Measurements from ENCODE around the gene NCAN.
"Not testable (repeated sequence)": the region's sequence is repeated elsewhere in the genome, so short reads cannot be mapped to it uniquely, and the experiment has no call there.

The NCAN gene

DNA sequence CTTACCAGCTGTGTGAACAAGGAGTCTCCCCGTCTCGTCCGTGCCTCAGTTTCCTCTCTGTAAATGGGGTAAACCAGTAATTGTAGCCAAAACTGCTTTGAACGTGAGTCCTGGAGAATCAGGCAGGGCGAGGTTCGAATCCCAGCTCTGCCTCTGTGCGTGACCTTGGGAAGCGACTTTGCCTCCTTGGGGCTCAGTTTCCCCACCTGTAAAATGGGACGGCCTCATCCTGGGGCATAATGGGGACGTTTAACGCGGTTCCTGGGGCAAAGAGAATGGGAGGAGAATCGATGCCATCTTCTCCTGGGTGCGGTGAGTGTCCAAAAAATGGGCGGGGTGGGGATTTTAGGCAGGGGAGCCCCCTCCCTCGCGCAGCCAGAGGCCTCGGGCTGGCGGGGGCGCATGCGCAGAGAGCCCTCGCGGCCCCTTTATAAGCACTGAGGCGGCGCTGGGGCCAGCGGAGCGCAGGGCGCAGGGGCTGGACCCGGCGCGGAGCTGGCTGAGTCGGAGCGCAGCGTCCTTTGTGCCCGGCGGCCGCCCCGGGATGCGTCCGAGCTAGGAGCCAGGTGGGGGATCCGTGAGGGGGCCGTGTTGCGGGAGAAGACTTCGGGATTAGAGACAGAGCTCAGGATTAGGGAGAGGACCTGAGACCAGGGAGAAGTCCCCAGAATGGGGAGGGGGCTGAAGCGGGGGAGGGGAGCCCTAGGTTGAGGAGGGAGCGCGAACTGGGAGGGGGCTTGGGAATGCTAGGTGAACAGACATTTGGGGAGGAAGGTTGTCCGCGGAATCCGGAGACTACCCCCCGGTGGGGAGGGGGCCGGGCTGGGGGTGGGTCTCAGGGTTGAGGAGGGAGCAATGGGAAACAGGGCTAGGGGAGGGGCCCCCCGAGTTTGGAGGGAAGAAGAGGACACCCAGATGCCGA, at the start of gene NCAN:
TSS of gene NCAN (plus strand) at position 460 of the 922 bp plus-strand sequence. CDS start 4,996 bp downstream, outside the sequence.
- DNase-seq (ENCODE audit: low spot score), result no peak

DNA sequence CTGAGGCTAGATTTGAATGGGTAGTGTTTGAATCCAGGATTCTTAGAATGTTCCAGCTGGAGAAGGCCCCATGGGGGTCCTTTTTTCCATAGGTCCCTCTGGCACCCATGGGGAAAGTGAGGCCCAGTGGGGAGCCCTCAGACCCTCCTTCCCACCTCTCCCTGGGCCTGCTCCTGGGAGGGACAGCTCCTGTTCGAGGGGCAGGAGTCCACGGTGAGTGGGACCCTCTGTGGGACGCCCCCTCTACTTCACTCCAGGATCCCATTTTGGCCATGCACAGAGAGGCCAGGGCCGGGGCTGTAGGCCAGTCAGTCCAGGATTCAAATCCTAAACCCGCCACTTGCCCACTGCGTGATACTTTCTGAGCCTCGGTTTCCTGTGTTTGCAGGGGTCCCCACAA, 49.3 kb upstream of the NCAN start:
- DNase-seq (ENCODE audit: low spot score), result no peak

DNA sequence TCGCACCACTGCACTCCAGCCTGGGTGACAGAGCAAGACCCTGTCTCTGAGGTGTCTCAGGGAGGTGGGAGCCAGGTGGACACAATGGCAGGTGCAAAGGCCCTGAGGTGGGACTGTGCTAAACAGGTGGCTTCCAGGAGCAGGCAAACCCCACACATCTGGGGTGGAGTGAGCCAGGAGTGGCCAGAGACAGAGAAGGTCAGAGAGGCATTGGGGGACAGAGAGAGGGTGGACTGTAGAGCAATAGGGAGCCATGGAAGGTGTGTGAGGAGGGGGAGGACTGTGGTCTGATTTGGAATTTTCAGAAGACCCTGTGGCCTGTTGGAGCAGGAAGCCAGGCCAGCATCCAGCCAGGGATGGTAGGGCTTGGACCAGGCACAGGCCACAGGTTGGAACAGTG, 46.4 kb upstream of the NCAN start:
- DNase-seq (ENCODE audit: low spot score), result no peak

DNA sequence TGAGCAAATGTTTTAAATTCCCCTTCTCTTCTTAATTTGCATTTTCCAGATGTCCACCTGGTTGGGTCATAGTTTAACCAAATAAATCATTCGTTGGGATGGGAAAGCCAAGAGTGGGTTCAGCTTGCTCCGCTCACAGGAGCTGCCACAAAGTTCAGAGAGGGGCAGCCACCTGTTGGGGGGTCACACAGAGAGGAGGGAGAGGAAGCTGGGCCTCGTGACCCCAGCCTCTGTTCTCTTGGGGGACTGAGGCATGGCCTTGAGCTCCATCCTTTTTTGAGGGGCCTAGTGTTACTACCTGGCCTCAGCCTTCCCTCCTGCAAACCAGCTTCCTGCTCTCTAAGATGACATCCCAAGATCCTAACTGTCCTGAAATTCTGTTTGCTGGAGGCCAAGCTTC, 44.1 kb upstream of the NCAN start:
- DNase-seq (ENCODE audit: low spot score), result no peak

DNA sequence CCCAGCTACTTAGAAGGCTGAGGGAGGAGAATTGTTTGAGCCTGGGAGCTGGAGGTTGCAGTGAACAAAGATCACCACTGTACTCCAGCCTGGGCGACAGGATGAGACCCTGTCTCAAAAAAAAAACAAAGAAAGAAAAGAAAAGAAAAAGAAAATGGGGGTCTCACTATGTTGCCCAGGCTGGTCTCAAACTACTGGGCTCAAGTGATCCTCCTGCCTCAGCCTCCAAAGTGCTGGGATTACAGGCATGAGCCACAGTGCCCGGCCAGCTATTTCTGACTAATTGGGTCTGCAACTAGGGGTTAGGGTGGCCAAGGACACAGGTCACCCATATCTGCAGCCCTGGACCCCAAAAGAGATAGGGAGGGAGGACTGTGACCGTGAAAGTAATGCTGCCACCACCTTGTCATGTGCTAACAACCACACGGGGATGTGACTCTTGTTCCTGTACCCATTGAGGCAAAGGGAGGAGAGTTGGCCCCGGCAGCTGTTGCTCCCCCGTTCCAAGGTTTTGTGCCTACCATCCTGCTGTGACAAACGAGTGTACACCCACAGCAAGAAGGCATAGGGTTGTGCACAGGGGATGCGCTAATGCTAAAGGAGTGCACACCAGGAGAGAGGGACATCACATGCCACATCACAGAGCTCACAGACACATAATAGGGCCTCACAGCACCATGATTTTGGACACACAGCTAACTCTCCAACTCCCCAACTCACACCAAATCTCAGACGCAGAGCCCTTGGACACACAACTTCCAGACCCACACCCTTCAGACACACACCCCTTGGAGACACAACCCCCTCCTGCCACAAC, 42.3 kb upstream of the NCAN start:
- DNase-seq (ENCODE audit: low spot score), result no peak

DNA sequence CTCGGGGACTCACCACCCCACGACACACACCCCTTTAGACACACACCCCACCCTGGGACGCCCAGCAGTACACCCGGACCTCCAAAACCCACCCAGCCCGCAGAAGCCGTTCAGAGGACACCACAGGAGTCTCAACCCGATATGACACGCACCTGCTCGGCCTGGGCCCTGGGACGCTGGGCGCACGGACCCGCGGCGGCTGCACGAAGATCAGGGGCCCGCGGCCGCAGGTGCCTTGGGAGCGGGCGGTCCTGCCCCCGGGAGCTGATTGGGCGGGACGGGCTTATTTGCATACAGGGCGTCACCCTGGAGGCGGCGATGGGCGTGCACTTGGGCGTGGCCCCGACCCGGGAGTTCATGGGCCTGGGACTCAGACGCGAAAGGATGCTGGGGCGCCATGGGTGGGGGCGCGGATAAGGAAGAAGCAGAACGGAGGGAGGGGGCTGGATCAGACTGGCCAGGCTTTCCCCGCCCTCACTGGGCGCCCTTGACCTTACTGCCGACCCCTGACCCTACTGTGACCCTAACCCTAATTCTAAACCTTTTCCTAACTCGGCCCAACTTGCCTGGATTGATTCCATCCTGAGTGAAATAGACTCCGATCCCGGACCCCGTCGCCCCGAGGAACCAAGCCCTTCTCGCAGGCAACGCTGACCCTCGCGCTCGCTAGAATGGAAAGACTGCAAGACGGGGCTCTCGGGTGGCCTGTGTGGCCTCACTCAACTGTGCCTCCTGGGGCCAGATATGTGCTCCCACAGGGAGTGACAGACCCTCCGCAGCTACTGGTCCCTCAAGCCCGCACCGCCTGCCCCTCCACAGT, 41.5 kb upstream of the NCAN start, which contains the start of gene MEF2B:
TSS of gene MEF2B (minus strand) at position 211 of the 820 bp plus-strand sequence. CDS start 19,528 bp downstream, outside the sequence.
- no peak for DNase-seq (ENCODE audit: low spot score)

DNA sequence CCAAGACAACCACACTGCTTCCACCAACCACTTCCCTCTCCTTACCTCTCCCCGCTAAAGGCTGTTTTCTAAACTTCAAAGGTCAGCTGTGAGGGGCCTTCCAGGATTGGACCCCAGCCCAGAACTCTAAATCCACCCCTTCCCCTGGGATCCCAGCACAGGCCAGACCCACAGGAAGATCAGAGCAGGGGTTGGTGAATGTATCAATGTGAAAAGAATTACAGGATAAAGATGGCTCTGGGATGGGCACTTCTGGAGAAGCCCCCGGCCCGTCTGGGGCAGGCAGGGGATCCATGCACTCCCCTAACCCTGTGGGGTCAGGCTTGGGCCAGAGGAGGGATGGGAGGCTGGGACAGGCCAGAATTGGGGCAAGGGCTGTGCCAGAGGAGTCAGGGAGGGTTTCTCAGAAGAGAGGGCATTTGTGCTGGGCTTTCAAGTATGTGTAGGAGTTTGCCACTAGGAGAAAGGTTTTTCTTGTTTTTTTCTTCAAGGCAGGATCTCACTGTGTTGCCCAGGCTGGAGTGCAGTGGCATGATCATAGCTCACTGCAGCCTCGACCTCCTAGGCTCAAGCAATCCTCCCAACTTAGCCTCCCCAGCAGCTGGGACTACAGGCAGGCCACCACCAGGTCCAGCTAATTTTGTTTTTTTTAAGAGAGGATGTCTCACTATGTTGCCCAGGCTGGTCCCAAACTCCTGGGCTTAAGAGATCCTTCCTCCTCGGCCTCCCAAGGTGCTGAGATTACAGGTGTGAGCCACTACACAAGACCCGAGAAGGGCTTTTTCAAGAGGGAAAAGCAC, 40.7 kb upstream of the NCAN start:
- no peak for DNase-seq (ENCODE audit: low spot score)

DNA sequence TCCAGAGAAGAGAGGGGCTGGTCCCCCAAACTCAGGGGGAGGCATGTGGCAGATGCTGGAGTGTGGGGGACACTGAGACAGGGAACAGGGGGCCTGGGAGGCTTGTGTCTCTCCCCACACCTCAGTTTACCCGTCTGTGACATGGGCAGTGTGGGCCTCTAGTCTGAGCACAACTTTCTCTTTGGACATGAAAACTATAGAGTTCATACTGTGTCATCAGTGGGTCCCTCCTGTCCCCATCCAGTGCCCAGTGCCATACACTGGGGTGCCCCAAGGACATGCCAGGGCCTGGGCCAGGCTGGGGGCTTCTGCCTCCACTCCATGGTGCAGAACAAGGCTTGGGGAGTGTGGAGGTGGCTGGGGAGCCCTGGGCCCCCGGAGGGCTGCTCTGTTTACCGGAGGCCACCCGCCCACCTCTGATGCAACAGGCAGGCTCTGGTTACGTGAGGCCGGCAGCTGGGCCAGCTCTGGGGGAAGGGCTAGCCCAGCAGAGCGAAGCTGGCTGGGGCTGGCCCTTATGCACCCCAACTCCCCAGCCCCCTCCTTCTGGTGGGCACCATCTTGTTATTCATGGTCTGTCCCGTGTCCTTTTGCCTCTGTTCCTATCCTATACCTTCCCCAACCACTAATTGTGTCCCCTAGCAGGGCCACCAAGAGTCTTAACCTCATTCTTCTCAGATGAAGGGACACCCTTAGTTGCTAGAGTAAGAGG, 39.8 kb upstream of the NCAN start:
- DNase-seq (ENCODE audit: low spot score), result no peak

DNA sequence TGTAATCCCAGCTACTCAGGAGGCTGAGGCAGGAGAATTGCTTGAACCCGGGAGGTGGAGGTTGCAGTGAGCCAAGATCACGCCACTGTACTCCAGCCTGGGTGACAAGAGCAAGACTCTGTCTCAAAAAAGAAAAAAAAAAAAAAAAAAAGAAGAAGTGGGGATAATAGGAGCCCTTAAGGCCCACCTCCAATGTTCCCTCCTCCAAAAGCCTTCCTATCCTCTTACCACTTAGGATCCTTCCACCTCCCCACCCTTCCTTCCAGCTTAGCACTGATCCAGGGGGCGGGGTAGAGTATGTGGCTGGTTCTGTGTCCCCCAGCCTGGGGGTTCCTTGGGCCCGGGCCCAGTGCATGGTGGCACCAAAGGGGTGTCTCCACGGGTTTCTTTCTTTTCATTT, 38.5 kb upstream of the NCAN start:
- DNase-seq (ENCODE audit: low spot score), result not testable (repeated sequence)

DNA sequence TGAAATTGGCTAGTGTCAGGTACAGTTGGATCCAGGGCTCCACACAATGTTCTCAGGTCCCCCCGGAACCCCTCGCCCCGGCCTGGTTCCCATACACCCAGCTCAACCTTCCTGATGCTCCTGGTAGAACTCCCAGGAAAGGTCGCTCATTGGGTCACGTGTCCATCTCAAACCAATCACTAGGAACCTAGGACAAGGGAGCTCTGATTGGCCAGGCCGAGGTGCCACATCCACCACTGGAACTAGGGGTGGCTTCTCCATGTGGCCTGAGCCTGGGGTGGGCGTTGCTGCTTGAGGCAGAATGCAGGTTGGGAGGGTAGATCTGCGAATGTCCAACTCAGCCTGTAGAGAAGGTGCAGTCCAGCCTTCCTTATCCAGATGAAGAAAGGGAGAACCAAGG, 34.8 kb upstream of the NCAN start:
- DNase-seq (ENCODE audit: low spot score), result no peak

DNA sequence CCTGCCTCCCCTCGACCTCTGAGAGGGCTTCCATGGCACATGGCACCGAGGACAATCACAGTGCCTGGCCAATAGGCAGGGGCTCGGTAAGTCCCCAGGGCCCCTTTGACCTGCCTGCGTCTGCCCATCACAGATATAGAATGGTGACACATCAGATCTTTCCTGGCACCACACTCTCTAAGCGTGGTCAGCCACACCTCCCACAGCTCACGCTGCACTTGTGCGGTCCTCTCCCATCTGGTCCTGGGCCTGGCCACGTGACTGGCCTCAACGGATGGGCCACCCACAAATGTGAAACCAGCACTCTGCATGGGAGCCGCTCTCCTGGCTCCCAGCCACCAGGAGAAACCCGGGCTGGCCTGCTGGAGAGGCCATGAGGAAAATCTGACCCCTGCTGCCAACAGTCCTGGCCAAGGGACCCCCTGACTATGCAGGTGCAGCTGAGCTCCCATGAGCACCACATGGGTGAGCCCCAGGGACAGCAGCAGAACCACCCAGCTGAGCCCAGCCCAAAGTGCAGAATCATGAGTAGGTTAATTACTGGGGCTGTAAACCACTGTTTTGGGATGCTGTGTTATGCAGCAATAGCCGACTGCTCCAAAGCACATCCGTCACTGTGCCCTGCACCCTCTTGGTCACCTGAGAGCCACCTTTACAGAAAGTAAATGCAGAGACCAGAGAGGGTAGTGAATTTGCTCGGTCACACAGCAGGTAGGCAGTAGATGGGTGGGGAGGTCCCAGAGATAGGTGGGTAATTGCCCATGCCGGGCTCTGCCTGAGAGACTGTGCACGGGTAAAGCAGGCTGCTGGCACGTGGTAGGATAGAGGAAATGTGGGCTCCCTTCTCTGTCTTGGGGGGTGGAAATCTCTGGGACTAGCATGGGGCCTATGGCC, 32.0 kb upstream of the NCAN start:
- DNase-seq (ENCODE audit: low spot score), result no peak

DNA sequence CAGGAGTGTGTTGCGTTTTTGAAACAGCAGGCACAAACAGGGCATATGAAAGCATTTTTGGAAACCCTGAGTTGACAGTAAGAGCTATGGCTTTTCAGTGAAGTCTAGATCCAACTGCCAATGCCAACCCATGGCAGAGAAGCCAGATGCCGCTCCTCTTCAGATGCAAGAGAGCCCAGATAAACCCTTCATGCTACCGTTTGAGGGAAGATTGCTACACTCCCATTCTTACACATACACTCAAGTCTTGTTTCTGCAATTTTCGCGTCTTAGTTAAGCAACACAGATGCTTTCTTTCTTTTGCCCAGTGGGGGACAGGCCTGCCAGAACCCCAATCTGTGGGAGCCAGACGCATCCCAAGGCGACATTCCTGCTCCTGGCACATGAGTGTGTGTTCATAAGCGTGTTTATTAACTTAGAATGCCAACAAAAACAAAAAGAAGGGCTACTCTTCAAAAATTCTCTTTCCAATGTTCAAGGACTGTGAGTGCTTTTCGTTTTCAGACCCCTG, 30.2 kb upstream of the NCAN start:
- no peak for DNase-seq (ENCODE audit: low spot score)

DNA sequence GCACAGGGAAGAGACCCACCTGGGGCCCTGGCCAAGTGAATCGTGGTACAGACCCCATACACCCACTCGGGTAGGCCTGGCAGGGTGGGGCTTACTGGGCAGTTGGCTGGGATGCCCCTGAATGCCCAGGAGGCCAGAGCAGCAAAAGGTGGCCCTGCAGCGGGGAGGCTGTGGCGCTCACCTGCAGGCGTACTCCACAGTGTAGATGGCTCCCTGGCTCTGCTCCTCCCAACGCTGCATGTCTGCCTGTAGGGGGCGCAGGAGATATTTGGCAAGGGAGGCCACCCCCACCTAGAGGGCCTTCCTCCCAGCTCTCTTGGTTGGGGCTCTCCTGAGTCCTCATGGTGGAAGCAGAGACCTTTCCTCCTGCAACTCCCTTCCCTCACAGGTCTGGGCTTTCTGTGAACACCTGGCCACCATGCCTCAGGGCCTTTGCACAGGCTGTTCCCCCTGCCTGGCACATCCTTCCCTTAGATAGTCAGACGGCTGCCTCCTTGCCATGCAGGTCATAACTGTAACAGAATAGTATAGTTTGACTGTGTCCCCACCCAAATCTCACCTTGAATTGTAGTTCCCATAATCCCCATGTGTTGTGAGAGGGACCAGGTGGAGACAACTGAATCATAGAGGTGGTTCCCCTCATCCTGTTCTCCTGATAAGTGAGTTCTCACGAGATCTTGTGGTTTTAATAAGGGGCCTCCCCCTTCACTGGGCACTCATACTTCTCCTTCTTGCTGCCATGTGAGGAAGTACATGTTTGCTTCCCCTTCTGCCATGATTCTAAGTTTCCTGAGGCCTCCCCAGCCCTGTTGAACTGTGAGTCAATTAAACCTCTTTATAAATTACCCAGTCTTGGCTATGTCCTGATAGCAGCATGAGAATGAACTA, 25.7 kb upstream of the NCAN start:
- DNase-seq (ENCODE audit: low spot score), result no peak

DNA sequence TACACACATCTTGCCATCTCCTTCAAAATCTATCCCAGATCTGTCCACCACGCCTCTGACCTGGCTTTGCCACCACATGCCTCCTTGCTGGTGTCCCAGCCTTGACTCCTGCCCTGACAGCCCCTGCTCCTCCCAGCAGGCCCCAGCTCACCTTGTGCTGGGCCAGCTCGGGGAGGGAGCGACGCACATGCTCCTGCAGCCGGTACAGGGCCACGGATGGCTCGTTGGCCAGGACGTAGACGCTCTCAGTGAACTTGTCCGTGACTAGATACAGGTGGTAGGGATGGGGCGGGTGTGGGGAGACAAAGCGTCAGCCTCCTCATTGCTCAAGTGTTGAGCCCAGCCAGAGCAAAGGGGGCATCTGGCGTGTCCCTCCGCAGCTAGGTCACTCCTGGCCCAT, 25.0 kb upstream of the NCAN start:
- no peak for DNase-seq (ENCODE audit: low spot score)

DNA sequence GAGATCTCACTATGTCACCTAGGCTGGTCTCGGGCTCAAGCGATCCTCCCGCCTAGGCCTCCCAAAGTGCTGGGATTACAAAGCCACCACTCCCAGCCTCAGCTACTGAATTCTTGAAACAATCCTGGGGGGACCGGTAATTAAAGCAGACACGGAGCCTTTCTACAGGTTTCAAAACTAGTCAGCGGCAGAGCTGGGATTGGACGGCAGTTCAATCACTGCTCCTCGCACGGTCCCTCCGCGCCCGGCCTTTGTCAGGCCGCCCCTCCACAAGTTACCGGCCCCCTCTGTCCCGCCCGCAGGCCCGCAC, 20.0 kb upstream of the NCAN start:
- DNase-seq (ENCODE audit: low spot score), result no peak

DNA sequence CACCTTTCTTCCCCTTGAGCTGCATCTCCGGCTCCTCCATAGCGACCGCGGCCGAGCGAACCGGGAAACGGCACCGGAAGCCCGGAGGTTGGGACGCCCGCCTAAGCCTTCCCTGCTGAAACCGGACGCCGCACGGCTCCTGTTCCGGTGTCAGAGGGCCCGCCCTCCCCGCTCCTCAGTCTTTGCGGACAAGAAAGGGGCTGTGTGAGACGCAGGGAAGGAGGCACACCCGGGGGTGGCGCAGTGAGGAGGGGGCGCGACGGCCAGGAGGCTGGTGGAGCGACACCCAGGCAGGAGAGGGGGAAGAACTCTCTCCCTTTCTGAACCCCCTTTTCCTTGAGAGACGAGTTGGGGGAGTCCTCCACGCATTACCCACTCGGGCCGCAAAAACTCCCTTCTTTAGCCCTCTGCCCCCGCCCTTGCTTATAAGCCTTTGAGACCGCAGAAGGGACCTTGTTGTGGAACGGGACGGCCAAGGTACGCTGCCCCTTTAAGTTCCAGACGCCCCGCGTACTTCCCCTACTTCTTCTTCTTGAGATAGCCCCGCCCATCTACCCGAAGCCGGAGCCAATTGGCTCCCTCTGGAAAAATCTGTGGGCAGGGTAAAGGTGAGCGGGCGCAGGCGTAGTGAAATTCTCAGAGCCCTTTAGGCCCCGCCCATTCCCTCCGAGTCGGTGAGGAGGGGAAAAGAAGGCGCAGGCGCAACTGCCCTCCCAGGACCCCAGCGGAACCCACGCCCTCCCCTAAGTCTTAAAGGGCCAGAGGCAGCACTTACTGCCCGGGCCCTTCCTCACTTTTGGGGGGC, 19.5 kb upstream of the NCAN start, which contains the start of the genes BORCS8 and RFXANK:
TSS of gene BORCS8 (minus strand) at position 75 of the 805 bp plus-strand sequence. CDS start at position 40, 35 bp downstream.
TSS of gene RFXANK (plus strand) at position 181 of the 805 bp plus-strand sequence. CDS start 1,689 bp downstream, outside the sequence.
- DNase-seq (ENCODE audit: low spot score), result peak; percentile 99

DNA sequence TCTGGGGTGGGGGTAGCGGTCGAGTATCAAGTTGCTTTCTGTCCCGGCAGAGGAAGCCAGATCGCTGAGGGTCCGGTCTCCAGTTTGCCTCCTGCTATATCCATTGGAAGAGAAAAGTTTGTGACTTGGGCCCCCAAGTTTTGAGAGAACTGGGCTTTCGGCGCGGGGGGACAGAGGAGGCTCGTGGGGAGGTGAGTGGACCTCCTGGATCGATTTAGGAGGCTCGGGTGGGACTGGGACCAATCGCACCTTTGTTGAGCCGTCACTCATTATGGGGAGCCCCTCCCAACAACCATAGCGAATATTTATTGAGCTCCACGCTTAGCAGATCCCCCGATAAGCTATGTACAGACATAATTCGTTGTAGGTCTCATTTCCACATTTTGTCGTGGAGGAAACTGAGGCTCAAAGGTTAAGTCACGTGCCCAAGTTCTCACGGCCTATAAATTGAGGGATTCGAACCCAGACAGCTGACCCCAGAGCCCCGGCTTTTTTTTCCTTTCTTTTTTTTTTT, 18.8 kb upstream of the NCAN start:
- no peak for DNase-seq (ENCODE audit: low spot score)

Data from putamen (tissue), 1 donor.